ENCODE data around the gene SMIM20. TPM values are rescaled to one million over a fixed set of nuclear protein-coding genes. Genes with fewer than 3 reads are reported as not detected.

Gene SMIM20
- total and polyA plus RNA-seq, 9 of the 15 experiments (the other 6 are each of a cell fraction or from before 2014, with no cell fraction given), result 25.1 to 51.0 (median 38.9) TPM

- FAIRE-seq, result no peak
- Histone ChIP-seq H3K4me3 (no peak overlapping the region), H4K20me1 (replicated peaks; ENCODE audit: control insufficient read depth, insufficient read depth, low read length) (no peaks in the 10 kb centered on the region), H3K79me2 (ENCODE audit: control insufficient read depth, insufficient read depth, low read length) (no peaks in the 10 kb centered on the region), H3K36me3 (ENCODE audit: control insufficient read depth, insufficient read depth, low read length) (no peaks in the 10 kb centered on the region), H3K9me3 (replicated peaks; ENCODE audit: control insufficient read depth, insufficient read depth, low read depth, low read length) (no peaks in the 10 kb centered on the region), H3K9me1 (ENCODE audit: control insufficient read depth, insufficient read depth, low read length) (no peaks in the 10 kb centered on the region), H3K4me1 (replicated peaks in 1 of 2; ENCODE audit: control insufficient read depth in 2 of 2, insufficient read depth in 2 of 2, low read length in 2 of 2) (no peaks in the 10 kb centered on the region), H2AFZ (ENCODE audit: low read depth, low read length) (no peak overlapping the region), H3K27me3 (ENCODE audit: control insufficient read depth in 2 of 2, insufficient read depth in 2 of 2, low read length in 2 of 2) (peaks cover 9 to 21% of the 10 kb centered on the region in 2 experiments; a peak in 3 of 5 replicates), H3K4me2 (ENCODE audit: insufficient read depth, low read length) (no peak overlapping the region), H3K9ac (ENCODE audit: insufficient read depth in 1 of 2, low read depth in 2 of 2, low read length in 2 of 2) (no peak overlapping the region), H3K27ac (ENCODE audit: extremely low read depth, low read depth, low read length) (no peak overlapping the region)
- CTCF ChIA-PET (ENCODE audit: low intra/inter-chr PET ratio), result no interaction called here
- intact Hi-C loops (cut with micrococcal nuclease), result no loop called here
- 3% methylated on average over 4 of the region's 4 CpGs for WGBS (ENCODE audit: insufficient coverage, low coverage, missing lambda C conversion rate)
- no peak for DNase-seq (ENCODE audit: extremely low read depth in 1 of 4, low spot score in 3 of 4)
- ATAC-seq, result peak; percentile 58; the same call in 2 of the 3 replicates
- no peak for TF ChIP-seq TSHZ1 (CRISPR knock-in tag; IDR thresholded peaks at IDR 0.05)
- peak; percentile 50 to 56 for TF ChIP-seq NRF1 (conservative IDR thresholded peaks at IDR 0.05 in 1 of 2, IDR thresholded peaks at IDR 0.05 in 1 of 2)
- TF ChIP-seq CHD4 (IDR thresholded peaks at IDR 0.05; ENCODE audit: insufficient read depth, insufficient replicate concordance, low read depth, low read length, poor library complexity, severe bottlenecking), result no peak
- TF ChIP-seq SP1 (CRISPR knock-in tag; IDR thresholded peaks at IDR 0.05), result no peak
- no peak for TF ChIP-seq ZEB2 (IDR thresholded peaks at IDR 0.05)
- TF ChIP-seq ARID2 (IDR thresholded peaks at IDR 0.05), result no peak
- TF ChIP-seq JUNB (CRISPR knock-in tag; conservative IDR thresholded peaks at IDR 0.05), result no peak
- no peak for TF ChIP-seq RBM34 (IDR thresholded peaks at IDR 0.05; ENCODE audit: borderline replicate concordance, insufficient read depth, low read length)
- BruUV-seq (replicated peaks), result no TSS peak
- in situ Hi-C loops (cut with MboI), result no loop called here
- POLR2A ChIA-PET, result no interaction called here
Observed at GRCh38 chr4:25965629-25966028, 51.6 kb downstream of the SMIM20 start.
